ENCODE results near the gene ABHD13. TPM values are rescaled to one million over a fixed set of nuclear protein-coding genes. Genes with fewer than 3 reads are reported as not detected.

Gene ABHD13
- total RNA-seq, 2 donors from 2014 or later: 4.8 to 9.7 TPM

DNA sequence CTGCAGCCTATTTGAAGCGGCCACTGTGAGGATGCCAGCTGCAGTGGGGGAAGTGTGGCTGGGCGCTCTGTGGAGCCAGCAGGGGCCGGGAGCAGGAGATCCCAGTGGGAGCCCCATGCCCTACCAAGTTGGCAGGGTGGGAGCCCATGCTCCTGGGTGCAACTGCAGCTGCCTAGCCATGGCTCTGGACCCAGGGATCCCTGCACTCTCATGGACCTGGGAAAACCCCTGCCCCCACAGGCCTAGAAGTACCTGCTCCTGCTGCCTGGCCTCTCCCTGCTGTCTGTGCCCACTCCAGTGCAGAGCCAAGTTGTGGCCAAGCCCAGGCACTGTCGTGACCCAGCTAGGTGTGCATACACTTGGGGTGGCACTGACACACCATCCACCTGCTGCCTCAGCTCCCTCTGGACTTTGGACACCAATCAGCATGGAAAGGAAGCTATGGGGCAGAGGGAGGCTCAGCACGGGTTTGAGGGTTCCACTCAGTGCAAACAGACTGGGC lies 23.7 kb upstream of the ABHD13 start:
- intact Hi-C loops (cut with DNase I): no loop called here
- TF ChIP-seq POLR2AphosphoS5 (IDR thresholded peaks at IDR 0.05): no peak
- TF ChIP-seq, protein P1, sequence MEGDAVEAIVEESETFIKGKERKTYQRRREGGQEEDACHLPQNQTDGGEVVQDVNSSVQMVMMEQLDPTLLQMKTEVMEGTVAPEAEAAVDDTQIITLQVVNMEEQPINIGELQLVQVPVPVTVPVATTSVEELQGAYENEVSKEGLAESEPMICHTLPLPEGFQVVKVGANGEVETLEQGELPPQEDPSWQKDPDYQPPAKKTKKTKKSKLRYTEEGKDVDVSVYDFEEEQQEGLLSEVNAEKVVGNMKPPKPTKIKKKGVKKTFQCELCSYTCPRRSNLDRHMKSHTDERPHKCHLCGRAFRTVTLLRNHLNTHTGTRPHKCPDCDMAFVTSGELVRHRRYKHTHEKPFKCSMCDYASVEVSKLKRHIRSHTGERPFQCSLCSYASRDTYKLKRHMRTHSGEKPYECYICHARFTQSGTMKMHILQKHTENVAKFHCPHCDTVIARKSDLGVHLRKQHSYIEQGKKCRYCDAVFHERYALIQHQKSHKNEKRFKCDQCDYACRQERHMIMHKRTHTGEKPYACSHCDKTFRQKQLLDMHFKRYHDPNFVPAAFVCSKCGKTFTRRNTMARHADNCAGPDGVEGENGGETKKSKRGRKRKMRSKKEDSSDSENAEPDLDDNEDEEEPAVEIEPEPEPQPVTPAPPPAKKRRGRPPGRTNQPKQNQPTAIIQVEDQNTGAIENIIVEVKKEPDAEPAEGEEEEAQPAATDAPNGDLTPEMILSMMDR (IDR thresholded peaks at IDR 0.05): no peak
- no peak for TF ChIP-seq POLR2A (IDR thresholded peaks at IDR 0.05)

DNA sequence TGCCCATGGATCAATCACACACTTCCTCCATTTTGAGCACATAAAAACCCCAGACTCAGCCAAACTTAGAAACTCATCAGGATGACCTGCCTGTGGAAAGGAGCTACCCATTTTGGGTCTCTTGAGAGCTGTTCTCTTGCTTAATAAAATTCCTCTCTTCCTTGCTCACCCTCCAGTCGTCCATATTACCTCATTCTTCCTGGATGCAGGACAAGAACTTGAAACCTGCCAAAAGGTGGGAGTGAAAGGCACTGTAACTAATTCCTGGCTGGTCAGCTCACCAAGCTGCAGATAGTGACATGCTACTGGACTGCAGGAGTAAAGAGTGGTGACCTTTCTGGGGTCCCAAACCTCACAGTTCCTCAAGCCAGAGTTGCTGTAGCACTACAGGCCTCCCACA lies 23.0 kb upstream of the ABHD13 start:
- Histone ChIP-seq H3K4me1 (replicated peaks) (no peaks in the 10 kb centered on the region), H3K4me3 (no peak overlapping the region), H3K27ac (no peak overlapping the region), H3K36me3 (no peaks in the 10 kb centered on the region), H3K27me3 (replicated peaks; ENCODE audit: insufficient read depth) (no peaks in the 10 kb centered on the region), H3K9me3 (no peaks in the 10 kb centered on the region)
- intact Hi-C loops (cut with DNase I): no loop called here
- no peak for TF ChIP-seq POLR2A (IDR thresholded peaks at IDR 0.05)
- TF ChIP-seq, protein P1 (IDR thresholded peaks at IDR 0.05): no peak
- no peak for TF ChIP-seq POLR2AphosphoS5 (IDR thresholded peaks at IDR 0.05)
- WGBS: 35% methylated on average over 1 of the region's 1 CpG
- DNase-seq (ENCODE audit: low spot score): no peak

More for the DNA sequence above, 23.7 kb upstream of the ABHD13 start:
- Histone ChIP-seq H3K4me3 (no peak overlapping the region), H3K4me1 (replicated peaks) (no peaks in the 10 kb centered on the region), H3K9me3 (no peaks in the 10 kb centered on the region), H3K27ac (no peak overlapping the region), H3K27me3 (replicated peaks; ENCODE audit: insufficient read depth) (no peaks in the 10 kb centered on the region), H3K36me3 (no peaks in the 10 kb centered on the region)
- no peak for DNase-seq (ENCODE audit: low spot score)
- 91% methylated on average over 5 of the region's 5 CpGs for WGBS

DNA sequence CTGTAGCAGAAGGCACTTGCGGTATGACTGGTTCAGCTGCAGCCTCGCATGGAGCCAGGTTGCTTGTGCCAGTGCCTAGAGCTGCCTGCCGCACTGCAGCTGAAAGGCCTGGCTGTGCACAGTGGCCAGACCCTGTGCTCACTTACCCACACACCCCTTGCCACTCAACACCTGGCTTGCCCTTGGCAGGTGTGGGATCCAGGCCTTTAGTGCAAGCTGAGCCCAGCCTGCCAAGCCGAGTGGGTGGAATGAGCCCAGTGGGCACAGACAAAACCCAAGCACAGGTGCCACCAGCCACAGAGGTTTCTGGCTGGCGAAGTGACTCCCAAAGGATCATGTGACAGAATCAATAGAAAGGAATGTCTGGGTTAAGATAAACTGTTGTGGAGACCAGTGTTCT lies 22.3 kb upstream of the ABHD13 start:
- Histone ChIP-seq H3K4me3 (no peak overlapping the region), H3K4me1 (replicated peaks) (no peaks in the 10 kb centered on the region), H3K36me3 (no peaks in the 10 kb centered on the region), H3K27ac (no peak overlapping the region), H3K27me3 (replicated peaks; ENCODE audit: insufficient read depth) (no peaks in the 10 kb centered on the region), H3K9me3 (no peaks in the 10 kb centered on the region)
- no peak for TF ChIP-seq POLR2AphosphoS5 (IDR thresholded peaks at IDR 0.05)
- TF ChIP-seq, protein P1 (IDR thresholded peaks at IDR 0.05): no peak
- no peak for TF ChIP-seq POLR2A (IDR thresholded peaks at IDR 0.05)
- WGBS: 95% methylated on average over 4 of the region's 5 CpGs
- no peak for DNase-seq (ENCODE audit: low spot score)
- intact Hi-C loops (cut with DNase I): no loop called here

DNA sequence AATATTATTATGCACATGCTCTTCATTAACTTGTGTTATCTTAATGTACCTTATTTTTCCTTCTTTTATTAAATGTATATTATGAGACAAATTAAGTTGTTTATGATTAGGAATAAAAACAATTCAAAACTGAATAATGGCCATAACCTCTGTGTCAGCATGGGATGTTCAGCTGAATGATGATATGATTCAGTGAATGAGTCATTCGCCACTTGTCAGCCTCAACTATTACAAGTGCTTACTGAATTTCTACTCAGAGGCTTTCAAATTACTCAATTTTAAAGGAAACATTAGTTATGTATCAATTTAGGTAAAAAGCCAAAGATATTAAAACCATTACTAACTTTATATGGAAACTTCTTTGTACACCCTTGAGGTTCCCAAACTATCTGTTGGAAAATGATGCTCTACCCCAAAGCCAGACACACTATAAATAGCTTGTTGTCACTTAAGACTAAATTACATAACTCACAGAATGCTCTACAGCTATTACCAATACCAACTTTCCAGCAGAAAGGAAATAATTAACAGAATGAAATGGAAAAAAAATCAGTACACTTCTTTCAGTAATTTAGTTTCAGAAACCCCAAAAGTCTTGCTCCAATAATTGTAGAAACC lies 17.3 kb upstream of the ABHD13 start:
- Histone ChIP-seq H3K9me3 (no peaks in the 10 kb centered on the region), H3K36me3 (no peaks in the 10 kb centered on the region), H3K4me3 (no peak overlapping the region), H3K27me3 (replicated peaks; ENCODE audit: insufficient read depth) (no peaks in the 10 kb centered on the region), H3K4me1 (replicated peaks) (no peaks in the 10 kb centered on the region), H3K27ac (no peak overlapping the region)
- intact Hi-C loops (cut with DNase I): no loop called here
- no peak for TF ChIP-seq POLR2AphosphoS5 (IDR thresholded peaks at IDR 0.05)
- TF ChIP-seq, protein P1 (IDR thresholded peaks at IDR 0.05): no peak
- TF ChIP-seq POLR2A (IDR thresholded peaks at IDR 0.05): no peak
- no peak for DNase-seq (ENCODE audit: low spot score)
- WGBS: 98% methylated on average over 1 of the region's 1 CpG

DNA sequence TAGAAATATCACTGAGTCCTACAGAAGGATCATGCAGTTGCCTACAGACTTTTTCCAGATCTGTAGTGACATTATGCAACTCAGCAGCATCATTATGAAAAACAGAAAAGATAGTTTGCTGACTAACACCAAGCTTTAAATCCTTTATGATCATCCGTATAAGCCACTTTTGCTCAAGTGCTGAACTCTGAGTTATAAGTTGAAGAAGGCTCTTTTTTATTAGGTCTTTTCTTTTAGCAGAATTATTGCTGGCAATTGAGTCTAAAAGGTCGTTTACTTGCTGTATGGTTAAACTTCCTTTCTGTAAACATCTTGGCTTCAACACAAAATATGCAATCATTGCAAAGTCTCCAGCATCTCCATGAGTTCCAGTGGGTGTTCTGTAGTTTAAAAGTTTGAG lies 7.6 kb upstream of the ABHD13 start:
- no peak for DNase-seq (ENCODE audit: low spot score)
- Histone ChIP-seq H3K36me3 (no peaks in the 10 kb centered on the region), H3K27ac (no peak overlapping the region), H3K9me3 (no peaks in the 10 kb centered on the region), H3K4me3 (no peak overlapping the region), H3K4me1 (replicated peaks) (peaks cover 3% of the 10 kb centered on the region), H3K27me3 (replicated peaks; ENCODE audit: insufficient read depth) (no peaks in the 10 kb centered on the region)
- intact Hi-C loops (cut with DNase I): no loop called here
- 72% methylated on average over 2 of the region's 2 CpGs for WGBS
- TF ChIP-seq POLR2A (IDR thresholded peaks at IDR 0.05): no peak
- TF ChIP-seq, protein P1 (IDR thresholded peaks at IDR 0.05): no peak
- no peak for TF ChIP-seq POLR2AphosphoS5 (IDR thresholded peaks at IDR 0.05)

Data from prostate gland (tissue), 2 donors.